Measurements from ENCODE around the gene TXNL4B.

TXNL4B gene

DNA sequence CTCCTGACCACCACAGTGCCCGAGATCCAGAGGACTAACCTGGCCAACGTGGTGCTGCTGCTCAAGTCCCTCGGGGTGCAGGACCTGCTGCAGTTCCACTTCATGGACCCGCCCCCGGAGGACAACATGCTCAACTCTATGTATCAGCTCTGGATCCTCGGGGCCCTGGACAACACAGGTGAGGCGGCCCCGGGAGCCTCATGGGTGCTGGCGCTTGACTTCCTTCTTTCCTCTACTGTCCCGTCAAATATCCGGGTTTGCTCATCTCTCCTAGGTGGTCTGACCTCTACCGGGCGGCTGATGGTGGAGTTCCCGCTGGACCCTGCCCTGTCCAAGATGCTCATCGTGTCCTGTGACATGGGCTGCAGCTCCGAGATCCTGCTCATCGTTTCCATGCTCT lies 14.0 kb upstream of the TXNL4B start:
- H3K4me3 ChIP-seq (ENCODE audit: low read depth, low read length), result no peak overlapping the region
- TF ChIP-seq, protein P1, sequence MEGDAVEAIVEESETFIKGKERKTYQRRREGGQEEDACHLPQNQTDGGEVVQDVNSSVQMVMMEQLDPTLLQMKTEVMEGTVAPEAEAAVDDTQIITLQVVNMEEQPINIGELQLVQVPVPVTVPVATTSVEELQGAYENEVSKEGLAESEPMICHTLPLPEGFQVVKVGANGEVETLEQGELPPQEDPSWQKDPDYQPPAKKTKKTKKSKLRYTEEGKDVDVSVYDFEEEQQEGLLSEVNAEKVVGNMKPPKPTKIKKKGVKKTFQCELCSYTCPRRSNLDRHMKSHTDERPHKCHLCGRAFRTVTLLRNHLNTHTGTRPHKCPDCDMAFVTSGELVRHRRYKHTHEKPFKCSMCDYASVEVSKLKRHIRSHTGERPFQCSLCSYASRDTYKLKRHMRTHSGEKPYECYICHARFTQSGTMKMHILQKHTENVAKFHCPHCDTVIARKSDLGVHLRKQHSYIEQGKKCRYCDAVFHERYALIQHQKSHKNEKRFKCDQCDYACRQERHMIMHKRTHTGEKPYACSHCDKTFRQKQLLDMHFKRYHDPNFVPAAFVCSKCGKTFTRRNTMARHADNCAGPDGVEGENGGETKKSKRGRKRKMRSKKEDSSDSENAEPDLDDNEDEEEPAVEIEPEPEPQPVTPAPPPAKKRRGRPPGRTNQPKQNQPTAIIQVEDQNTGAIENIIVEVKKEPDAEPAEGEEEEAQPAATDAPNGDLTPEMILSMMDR (IDR thresholded peaks at IDR 0.05; ENCODE audit: low read depth, low read length), result no peak

DNA sequence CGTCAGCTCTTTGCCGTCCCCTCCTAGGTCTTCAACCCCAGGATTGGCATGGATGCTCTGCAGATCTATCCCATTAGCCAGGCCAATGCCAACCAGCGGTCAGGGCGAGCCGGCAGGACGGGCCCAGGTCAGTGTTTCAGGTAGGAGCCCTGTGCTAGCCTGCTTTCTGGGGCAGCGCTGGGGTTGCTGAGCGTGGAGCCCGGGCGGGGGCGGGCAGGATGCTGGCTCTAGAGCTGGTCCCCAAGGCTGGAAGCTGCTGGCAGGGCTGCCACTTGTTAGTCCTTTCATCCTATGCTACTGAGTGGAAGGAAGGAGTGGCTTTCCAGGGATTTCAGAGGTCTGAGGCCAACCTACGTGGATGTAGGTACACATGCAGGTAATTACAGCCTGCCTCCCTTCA lies 12.6 kb upstream of the TXNL4B start:
- no peak overlapping the region for H3K4me3 ChIP-seq (ENCODE audit: low read depth, low read length)
- TF ChIP-seq, protein P1 (IDR thresholded peaks at IDR 0.05; ENCODE audit: low read depth, low read length), result no peak

DNA sequence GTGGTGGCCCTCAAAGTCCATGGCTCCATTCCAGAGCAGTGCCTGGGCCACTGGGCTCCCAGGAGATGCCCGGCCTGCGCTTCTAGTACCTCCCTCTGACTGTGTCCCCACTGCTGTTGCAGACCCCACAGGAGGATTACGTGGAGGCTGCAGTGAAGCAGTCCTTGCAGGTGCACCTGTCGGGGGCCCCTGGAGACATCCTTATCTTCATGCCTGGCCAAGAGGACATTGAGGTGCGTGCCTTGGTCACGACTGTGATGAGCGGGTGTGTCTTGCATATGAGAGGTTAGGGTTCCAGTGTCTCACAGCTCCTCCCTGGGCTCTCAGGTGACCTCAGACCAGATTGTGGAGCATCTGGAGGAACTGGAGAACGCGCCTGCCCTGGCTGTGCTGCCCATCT lies 11.5 kb upstream of the TXNL4B start:
- TF ChIP-seq, protein P1 (IDR thresholded peaks at IDR 0.05; ENCODE audit: low read depth, low read length), result no peak
- H3K4me3 ChIP-seq (ENCODE audit: low read depth, low read length), result no peak overlapping the region

DNA sequence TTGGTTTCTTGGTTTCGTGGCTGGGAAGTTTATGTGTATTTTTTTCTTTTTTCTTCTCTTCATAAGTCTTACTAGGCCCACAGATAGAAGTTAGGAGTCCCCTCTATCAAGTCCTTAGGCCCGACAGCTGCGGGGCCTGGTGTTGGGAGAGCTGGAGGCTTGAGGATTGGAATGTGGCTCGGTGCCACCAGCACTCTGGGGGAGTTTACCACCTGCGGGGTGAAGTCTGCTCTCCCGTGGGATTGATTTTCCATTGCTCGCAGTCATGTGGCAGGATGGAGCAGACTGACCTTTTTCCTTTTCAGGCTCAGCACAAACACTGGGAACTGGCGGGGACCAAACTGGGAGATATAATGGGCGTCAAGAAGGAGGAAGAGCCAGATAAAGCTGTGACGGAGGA lies 7.8 kb upstream of the TXNL4B start:
- TF ChIP-seq, protein P1 (IDR thresholded peaks at IDR 0.05; ENCODE audit: low read depth, low read length), result no peak
- no peak overlapping the region for H3K4me3 ChIP-seq (ENCODE audit: low read depth, low read length)

DNA sequence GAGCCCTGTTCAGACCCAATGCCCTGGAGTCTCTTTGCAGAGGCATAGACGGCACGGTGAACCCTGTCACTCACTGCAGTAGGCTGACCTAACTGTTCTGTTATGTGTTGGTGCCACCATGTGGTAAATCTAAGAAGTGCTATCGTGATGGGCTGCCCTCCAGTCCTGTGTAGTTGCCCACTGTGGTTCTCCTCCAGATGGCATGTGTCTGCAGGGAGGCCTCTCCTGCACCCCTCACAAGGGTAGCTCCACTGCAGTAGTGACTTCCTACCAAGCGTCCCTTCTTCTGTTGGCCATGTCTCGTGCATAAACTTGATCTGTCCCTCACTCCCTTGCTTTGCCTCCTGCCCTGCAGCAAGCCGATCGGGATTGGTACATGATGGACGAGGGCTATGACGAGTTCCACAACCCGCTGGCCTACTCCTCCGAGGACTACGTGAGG lies 6.0 kb upstream of the TXNL4B start:
- no peak overlapping the region for H3K4me3 ChIP-seq (ENCODE audit: low read depth, low read length)
- TF ChIP-seq, protein P1 (IDR thresholded peaks at IDR 0.05; ENCODE audit: low read depth, low read length), result peak; percentile 24; the same call in 1 of the 2 replicates

DNA sequence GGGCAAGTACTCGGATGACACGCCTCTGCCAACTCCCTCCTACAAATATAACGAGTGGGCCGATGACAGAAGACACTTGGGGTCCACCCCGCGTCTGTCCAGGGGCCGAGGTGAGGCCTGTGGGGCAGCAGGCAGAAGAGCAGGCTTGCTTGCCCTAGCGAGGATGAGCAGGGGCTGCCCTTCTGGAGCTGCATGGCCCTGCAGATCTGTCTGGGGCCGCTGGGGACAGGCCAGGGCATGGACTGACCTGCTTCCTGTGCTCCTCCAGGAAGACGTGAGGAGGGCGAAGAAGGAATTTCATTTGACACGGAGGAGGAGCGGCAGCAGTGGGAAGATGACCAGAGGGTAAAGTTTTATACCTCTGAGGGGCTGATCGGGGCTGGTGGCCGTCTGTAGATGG lies 5.5 kb upstream of the TXNL4B start:
- H3K4me3 ChIP-seq (ENCODE audit: low read depth, low read length), result no peak overlapping the region
- TF ChIP-seq, protein P1 (IDR thresholded peaks at IDR 0.05; ENCODE audit: low read depth, low read length), result no peak

DNA sequence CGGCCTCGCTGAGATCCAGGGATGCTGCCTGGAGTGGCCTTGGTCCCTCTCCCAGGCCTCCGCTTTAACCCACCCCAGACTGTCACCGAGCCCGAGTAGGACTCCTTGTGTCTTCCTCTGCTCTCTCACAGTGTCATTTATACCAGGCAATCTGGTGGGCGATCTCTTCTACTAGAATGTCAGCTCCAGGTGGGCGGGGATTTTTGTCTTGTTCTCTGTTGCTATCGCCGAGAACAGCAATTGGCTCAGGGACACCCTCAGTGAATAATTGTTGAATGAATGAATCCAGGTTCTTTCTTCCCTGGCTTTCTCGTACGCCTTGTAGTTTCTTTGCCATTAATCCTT lies 818 bp upstream of the TXNL4B start:
- H3K4me3 ChIP-seq (ENCODE audit: low read depth, low read length), result peak overlapping the region; percentile 99
- TF ChIP-seq, protein P1 (IDR thresholded peaks at IDR 0.05; ENCODE audit: low read depth, low read length), result no peak

All from WI38 (cell line).